SK-N-MC (cell line): Measurements from ENCODE around the gene COA8.

Source experiments
- EZH2 ChIP-seq: fragments of 200-600 bp; sonication (generic); IDR thresholded peaks from one replicate; pipeline ENCODE4 v1.6.1; 2017; ENCODE audit warnings: antibody characterized with exemption
- POLR2AphosphoS5 ChIP-seq: IDR thresholded peaks from 2 replicates; pipeline ENCODE4 v1.6.1; 2012; ENCODE audit warnings: mild to moderate bottlenecking, low read depth, low read length, borderline replicate concordance

DNA sequence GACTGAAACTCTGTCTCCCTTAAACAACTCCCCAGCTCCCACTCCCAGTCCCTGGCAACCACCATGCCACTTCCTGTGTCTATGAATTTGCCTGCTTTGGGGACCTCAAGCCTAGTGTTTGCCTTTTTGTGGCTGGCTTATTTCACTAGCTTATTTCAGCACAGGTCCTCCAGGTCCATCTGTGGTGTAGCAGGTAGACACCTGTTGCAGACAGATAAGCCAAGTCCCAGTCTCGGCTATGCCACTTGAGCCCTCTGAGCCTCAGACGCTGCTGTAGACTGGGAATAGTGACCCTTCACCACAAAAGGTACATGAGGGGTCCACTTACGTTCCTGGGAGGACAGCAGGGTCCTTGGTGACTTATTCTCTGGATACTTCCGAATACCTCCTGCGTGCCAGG lies 41.9 kb downstream of the COA8 start:
- TF ChIP-seq POLR2AphosphoS5 (no peak), EZH2 (no peak)
